DMS114 treated with DMSO at 0.1 percent for 48 hours (cell line): ENCODE results near the gene TANGO6.
"Not testable (repeated sequence)": the region's sequence is repeated elsewhere in the genome, so short reads cannot be mapped to it uniquely, and the experiment has no call there.

Experiments used
- DNase-seq: peaks from one replicate; lab custom pipeline; 2025; ENCODE audit not compliant: unreplicated experiment; lab: John Stamatoyannopoulos, UW

The TANGO6 gene

GRCh38 chr16:68843482-68844210 lies at the start of gene TANGO6:
Gene TANGO6, plus strand, starts transcription at chr16:68843531. Its CDS starts 87 bp downstream, at chr16:68843618.
- peak; percentile 81 for DNase-seq

DNA sequence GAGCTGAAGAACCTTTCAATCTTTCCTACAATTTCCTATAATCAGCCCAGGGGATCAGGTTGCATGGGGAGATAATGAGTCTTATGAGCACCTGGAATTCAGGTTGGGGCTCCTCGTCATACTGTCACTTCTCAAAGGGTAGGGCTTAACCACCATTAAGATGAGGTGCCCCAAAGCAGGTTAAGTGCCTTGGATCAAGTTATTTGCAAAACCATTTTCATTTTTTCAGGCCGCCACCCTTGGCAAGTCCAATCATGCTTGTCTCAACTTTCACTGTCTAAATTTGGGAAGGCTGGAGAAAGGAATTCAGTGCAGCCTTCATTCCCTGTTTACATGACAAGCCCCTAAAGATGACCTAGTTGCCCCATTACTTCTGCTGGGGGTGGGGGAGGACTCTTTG lies 44.9 kb upstream of the TANGO6 start:
- DNase-seq, result no peak

GRCh38 chr16:68800257-68800875 lies 43.0 kb upstream of the TANGO6 start:
- peak; percentile 55 for DNase-seq

GRCh38 chr16:68802190-68802589 lies 41.1 kb upstream of the TANGO6 start:
- DNase-seq, result no peak

GRCh38 chr16:68806422-68806821 lies 36.9 kb upstream of the TANGO6 start:
- DNase-seq, result no peak

DNA sequence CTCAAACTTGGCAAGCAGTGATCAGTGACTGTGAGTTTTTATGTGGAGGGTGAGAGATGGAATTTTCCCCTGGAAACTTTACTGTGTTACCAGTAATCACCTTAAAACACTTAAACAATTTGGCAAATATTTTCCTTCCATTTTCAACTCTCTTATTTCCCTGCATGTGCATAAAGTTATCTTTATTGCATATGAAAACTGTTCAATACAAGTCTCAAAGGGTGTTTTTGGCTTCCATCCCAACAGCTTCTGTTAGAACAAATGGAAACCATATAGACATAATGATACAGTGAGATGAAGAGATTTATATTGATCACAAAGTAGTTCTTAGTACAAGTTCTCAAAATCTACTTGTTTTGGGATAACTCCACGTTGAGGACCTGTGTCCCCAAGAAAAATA lies 36.4 kb upstream of the TANGO6 start:
- DNase-seq, result no peak

- DNase-seq, result no peak
Observed at GRCh38 chr16:68814516-68814915, 28.8 kb upstream of the TANGO6 start.

- no peak for DNase-seq
Observed at GRCh38 chr16:68823401-68824135, 19.8 kb upstream of the TANGO6 start.

DNA sequence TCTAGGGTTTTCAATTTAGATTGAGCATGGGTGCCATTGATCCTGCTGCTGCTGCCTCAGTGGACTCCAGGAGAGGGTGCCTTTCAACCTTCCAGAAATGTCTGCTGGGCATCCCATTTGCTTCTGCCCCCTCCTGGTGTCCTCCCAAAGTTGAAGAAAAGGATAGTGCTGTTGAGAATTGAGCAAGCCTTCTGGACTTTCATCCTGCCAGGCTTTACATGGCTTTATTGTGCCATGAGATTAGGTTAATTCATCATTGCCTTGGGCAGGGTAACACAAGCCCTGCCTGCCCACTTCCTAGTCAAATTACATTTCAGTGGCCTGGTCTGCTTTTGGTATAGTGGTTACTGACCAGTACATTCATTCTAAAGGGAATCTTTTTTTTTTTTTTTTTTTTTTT lies 17.9 kb upstream of the TANGO6 start:
- DNase-seq, result no peak

- no peak for DNase-seq
Observed at GRCh38 chr16:68826652-68827051, 16.7 kb upstream of the TANGO6 start.

- DNase-seq, result no peak
Observed at GRCh38 chr16:68833251-68833650, 10.1 kb upstream of the TANGO6 start.

- no peak for DNase-seq
Observed at GRCh38 chr16:68834550-68834949, 8.8 kb upstream of the TANGO6 start.

- DNase-seq, result no peak
Observed at GRCh38 chr16:68835970-68836369, 7.4 kb upstream of the TANGO6 start.

DNA sequence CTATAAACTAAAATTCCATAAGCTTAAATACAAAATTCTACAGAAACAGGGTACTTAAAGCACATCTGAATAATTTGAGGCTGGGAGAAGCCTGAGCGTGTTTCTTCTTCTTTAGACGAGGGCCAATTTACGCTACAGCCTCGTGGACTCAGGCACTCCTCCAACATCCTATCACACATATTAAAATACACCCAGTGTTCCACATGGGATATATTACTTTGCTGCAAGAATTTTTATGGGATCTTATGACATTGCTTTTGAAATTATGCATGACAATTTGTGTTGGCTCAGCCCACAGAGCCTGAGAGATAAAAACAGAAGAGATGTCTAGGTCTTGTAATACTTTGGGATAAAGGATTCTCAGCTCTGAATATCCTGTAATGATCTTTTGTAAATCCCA lies 3.5 kb upstream of the TANGO6 start:
- DNase-seq, result no peak

DNA sequence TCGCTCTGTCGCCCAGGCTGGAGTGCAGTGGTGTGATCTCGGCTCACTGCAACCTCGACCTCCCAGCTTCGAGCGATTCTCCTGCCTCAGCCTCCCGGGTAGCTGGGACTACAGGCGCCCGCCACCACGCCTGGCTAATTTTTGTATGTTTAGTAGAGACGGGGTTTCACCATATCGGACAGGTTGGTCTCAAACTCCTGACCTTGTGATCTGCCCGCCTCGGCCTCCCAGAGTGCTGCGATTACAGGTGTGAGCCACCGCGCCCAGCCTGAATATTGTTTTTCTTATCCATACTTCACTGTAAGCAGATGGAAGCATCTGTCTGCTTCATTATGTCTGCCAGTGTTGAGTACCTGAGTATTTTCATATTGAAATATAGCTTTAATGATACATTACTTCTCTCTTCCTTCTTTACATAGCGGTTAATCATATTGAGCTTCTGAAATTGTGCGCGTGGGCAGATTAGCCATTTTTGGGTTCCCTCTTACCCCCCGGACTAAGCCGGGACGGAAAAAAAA lies 308 bp upstream of the TANGO6 start:
- not testable (repeated sequence) for DNase-seq

- no peak for DNase-seq
Observed at GRCh38 chr16:68844211-68844564, 857 bp downstream of the TANGO6 start.

DNA sequence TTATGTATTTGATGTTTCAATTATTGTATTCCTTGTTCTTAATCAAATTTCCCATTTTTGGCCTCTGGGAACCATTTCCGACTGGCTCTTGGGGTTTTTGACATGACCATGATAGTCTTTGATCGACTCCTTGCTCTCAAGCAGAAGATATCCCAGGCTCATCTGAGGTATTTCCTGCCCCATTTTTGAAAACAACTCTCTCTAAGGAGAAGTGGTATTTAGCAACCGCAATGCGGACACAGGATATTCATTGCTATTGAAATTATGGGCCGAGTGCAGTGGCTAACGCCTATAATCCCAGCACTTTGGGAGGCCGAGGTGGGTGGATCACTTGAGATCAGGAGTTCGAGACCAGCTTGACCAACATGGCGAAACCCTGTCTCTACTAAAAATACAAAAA lies 5.5 kb downstream of the TANGO6 start:
- no peak for DNase-seq

- no peak for DNase-seq
Observed at GRCh38 chr16:68850481-68850880, 7.2 kb downstream of the TANGO6 start.

DNA sequence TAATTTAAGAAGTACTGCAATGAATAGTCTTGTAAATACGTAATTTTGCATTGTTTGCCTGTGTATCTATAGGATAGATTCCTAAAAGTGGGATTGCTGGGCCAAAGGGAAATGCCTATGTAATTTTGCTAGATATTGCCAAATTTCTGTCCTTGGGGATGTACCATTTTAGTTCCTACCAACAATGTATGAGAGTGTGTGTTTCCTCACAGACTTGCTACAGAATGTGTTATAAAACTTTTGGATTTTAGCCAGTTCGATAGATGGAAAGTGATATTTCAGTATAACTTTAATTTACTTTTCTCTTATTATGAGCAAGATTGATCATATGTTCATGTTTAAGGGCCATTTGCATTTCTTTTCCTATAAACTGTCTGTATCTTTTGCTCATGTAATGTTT lies 8.3 kb downstream of the TANGO6 start:
- DNase-seq, result no peak

DNA sequence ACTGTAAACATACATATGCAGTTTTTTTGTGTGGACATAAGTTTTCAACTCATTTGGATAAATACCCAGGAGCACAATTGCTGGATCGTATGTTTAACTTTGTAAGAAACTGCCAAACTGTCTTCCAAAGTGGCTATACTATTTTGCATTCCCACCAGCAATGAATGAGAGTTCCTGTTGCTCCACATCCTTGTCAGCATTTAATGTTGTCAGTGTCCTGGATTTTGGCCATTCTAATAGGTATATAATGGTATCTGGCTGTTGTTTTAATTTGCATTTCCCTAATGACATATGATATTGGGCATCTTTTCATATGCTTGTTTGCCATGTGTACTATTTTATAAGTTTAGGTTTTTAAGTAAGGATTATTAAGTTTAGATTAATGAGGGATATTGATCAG lies 14.1 kb downstream of the TANGO6 start:
- no peak for DNase-seq

- DNase-seq, result no peak
Observed at GRCh38 chr16:68859828-68860227, 16.5 kb downstream of the TANGO6 start.
